Stimulated activated CD4-positive, alpha-beta T cell treated with anti-CD3 and anti-CD28 coated beads, Interleukin-15, amount 100 ng/mL, for 1 hour (primary cell): ENCODE results near the gene AKAP13.

Experiments
- DNase-seq, 2 donors: peaks; one replicate each; pipeline ENCODE4 v3.0.0-alpha.2; 2020; ENCODE audit warnings: low read depth in 1 of 2, low spot score in 1 of 2

AKAP13 gene

GRCh38 chr15:85763673-85764633 is 383.6 kb downstream of the AKAP13 start:
- no peak for DNase-seq

GRCh38 chr15:85764649-85765277 is 384.4 kb downstream of the AKAP13 start:
- no peak for DNase-seq

- DNase-seq, result no peak
Observed at GRCh38 chr15:85766001-85766831, 385.8 kb downstream of the AKAP13 start.

GRCh38 chr15:85767785-85768529 is 387.6 kb downstream of the AKAP13 start:
- DNase-seq, result no peak

- DNase-seq, result no peak
Observed at GRCh38 chr15:85768595-85769168, 388.3 kb downstream of the AKAP13 start.

- DNase-seq, result no peak
Observed at GRCh38 chr15:85769182-85769900, 388.9 kb downstream of the AKAP13 start.

GRCh38 chr15:85770096-85771041 is 390.0 kb downstream of the AKAP13 start:
- no peak for DNase-seq

GRCh38 chr15:85771271-85771670 is 390.9 kb downstream of the AKAP13 start:
- DNase-seq, result no peak

- no peak for DNase-seq
Observed at GRCh38 chr15:85771781-85772445, 391.5 kb downstream of the AKAP13 start.

- DNase-seq, result no peak
Observed at GRCh38 chr15:85772668-85773067, 392.3 kb downstream of the AKAP13 start.

- no peak for DNase-seq
Observed at GRCh38 chr15:85773249-85773648, 392.8 kb downstream of the AKAP13 start.

- DNase-seq, result no peak
Observed at GRCh38 chr15:85773970-85774369, 393.6 kb downstream of the AKAP13 start.

GRCh38 chr15:85777250-85778106 is 397.1 kb downstream of the AKAP13 start:
- DNase-seq, result no peak

- no peak for DNase-seq
Observed at GRCh38 chr15:85778107-85778776, 397.8 kb downstream of the AKAP13 start.

GRCh38 chr15:85779249-85779648 is 398.8 kb downstream of the AKAP13 start:
- no peak for DNase-seq

- DNase-seq, result no peak
Observed at GRCh38 chr15:85780225-85780985, 400.0 kb downstream of the AKAP13 start.
